ENCODE results near the gene R3HDM1. TPM values are rescaled to one million over a fixed set of nuclear protein-coding genes. Genes with fewer than 3 reads are reported as not detected.
"Not testable (repeated sequence)": the region's sequence is repeated elsewhere in the genome, so short reads cannot be mapped to it uniquely, and the experiment has no call there.

Gene R3HDM1
- total RNA-seq, 2 experiments from 2014 or later = 28.7 to 111 TPM

GRCh38 chr2:135698838-135699237 lies 167.6 kb downstream of the R3HDM1 start:
- H3K9me2 ChIP-seq (ENCODE audit: insufficient read depth, low read length) = no peaks in the 10 kb centered on the region
- no peaks in the 10 kb centered on the region for H3K79me2 ChIP-seq (ENCODE audit: insufficient read depth, low read depth, low read length)
- ChIA-PET CTCF (ENCODE audit: unreplicated experiment) (no interaction called here), POLR2A (interaction anchor here (0.5 kb wide), 1 partner anchor 253 kb away, joined by 4 read pairs; no protein-coding TSS in a partner anchor)
- TF ChIP-seq EZH2phosphoT487 (IDR thresholded peaks at IDR 0.05; ENCODE audit: borderline replicate concordance, low read depth, low read length) = no peak
- TF ChIP-seq CTCF (conservative IDR thresholded peaks at IDR 0.05; ENCODE audit: low read length) = no peak
- H3K27ac ChIP-seq (ENCODE audit: low read depth, low read length, poor library complexity, severe bottlenecking) = no peak overlapping the region
- no peak overlapping the region for H2AFZ ChIP-seq (ENCODE audit: low read length)
- H3K4me2 ChIP-seq (ENCODE audit: low read length) = no peak overlapping the region
- H3K4me3 ChIP-seq (ENCODE audit: low read depth, low read length, poor library complexity, severe bottlenecking) = no peak overlapping the region
- no peak for DNase-seq (ENCODE audit: low spot score)
- H3K36me3 ChIP-seq (ENCODE audit: insufficient read depth, low read length) = peaks cover 48% of the 10 kb centered on the region
- no peaks in the 10 kb centered on the region for H3K9me3 ChIP-seq (ENCODE audit: low read length)
- BruUV-seq (replicated peaks) = no TSS peak
- H4K20me1 ChIP-seq (ENCODE audit: insufficient read depth, low read length) = no peaks in the 10 kb centered on the region
- intact Hi-C loops (cut with micrococcal nuclease; ENCODE audit: unreplicated experiment) = no loop called here
- H3K4me1 ChIP-seq (ENCODE audit: insufficient read depth, low read length, poor library complexity, severe bottlenecking) = no peaks in the 10 kb centered on the region

- Histone ChIP-seq H2AFZ (ENCODE audit: low read length) (no peak overlapping the region), H3K4me2 (ENCODE audit: low read length) (no peak overlapping the region), H3K9me2 (ENCODE audit: insufficient read depth, low read length) (no peaks in the 10 kb centered on the region), H3K4me1 (ENCODE audit: insufficient read depth, low read length, poor library complexity, severe bottlenecking) (no peaks in the 10 kb centered on the region), H4K20me1 (ENCODE audit: insufficient read depth, low read length) (no peaks in the 10 kb centered on the region), H3K27ac (ENCODE audit: low read depth, low read length, poor library complexity, severe bottlenecking) (no peak overlapping the region), H3K36me3 (ENCODE audit: insufficient read depth, low read length) (peaks cover 27% of the 10 kb centered on the region), H3K9me3 (ENCODE audit: low read length) (no peaks in the 10 kb centered on the region), H3K79me2 (ENCODE audit: insufficient read depth, low read depth, low read length) (no peaks in the 10 kb centered on the region), H3K4me3 (ENCODE audit: low read depth, low read length, poor library complexity, severe bottlenecking) (no peak overlapping the region)
- BruUV-seq (replicated peaks) = no TSS peak
- TF ChIP-seq CTCF (conservative IDR thresholded peaks at IDR 0.05; ENCODE audit: low read length) = no peak
- no peak for TF ChIP-seq EZH2phosphoT487 (IDR thresholded peaks at IDR 0.05; ENCODE audit: borderline replicate concordance, low read depth, low read length)
- no peak for DNase-seq (ENCODE audit: low spot score)
- intact Hi-C loops (cut with micrococcal nuclease; ENCODE audit: unreplicated experiment) = no loop called here
- POLR2A ChIA-PET = no interaction called here
- CTCF ChIA-PET (ENCODE audit: unreplicated experiment) = no interaction called here
Observed at GRCh38 chr2:135701442-135701841, 170.2 kb downstream of the R3HDM1 start.

GRCh38 chr2:135703300-135703699 lies 172.0 kb downstream of the R3HDM1 start:
- Histone ChIP-seq H3K27ac (ENCODE audit: low read depth, low read length, poor library complexity, severe bottlenecking) (no peak overlapping the region), H3K36me3 (ENCODE audit: insufficient read depth, low read length) (peaks cover 15% of the 10 kb centered on the region; the same call in 1 of the 2 replicates), H3K9me3 (ENCODE audit: low read length) (no peaks in the 10 kb centered on the region), H3K4me3 (ENCODE audit: low read depth, low read length, poor library complexity, severe bottlenecking) (no peak overlapping the region), H4K20me1 (ENCODE audit: insufficient read depth, low read length) (no peaks in the 10 kb centered on the region), H3K4me1 (ENCODE audit: insufficient read depth, low read length, poor library complexity, severe bottlenecking) (no peaks in the 10 kb centered on the region), H3K9me2 (ENCODE audit: insufficient read depth, low read length) (no peaks in the 10 kb centered on the region), H3K79me2 (ENCODE audit: insufficient read depth, low read depth, low read length) (no peaks in the 10 kb centered on the region), H3K4me2 (ENCODE audit: low read length) (no peak overlapping the region), H2AFZ (ENCODE audit: low read length) (no peak overlapping the region)
- ChIA-PET CTCF (ENCODE audit: unreplicated experiment) (no interaction called here), POLR2A (interaction anchor here (0.9 kb wide), 1 partner anchor 678 kb away, joined by 4 read pairs; no protein-coding TSS in a partner anchor)
- intact Hi-C loops (cut with micrococcal nuclease; ENCODE audit: unreplicated experiment) = no loop called here
- no peak for TF ChIP-seq EZH2phosphoT487 (IDR thresholded peaks at IDR 0.05; ENCODE audit: borderline replicate concordance, low read depth, low read length)
- TF ChIP-seq CTCF (conservative IDR thresholded peaks at IDR 0.05; ENCODE audit: low read length) = no peak
- DNase-seq (ENCODE audit: low spot score) = no peak
- BruUV-seq (replicated peaks) = no TSS peak

DNA sequence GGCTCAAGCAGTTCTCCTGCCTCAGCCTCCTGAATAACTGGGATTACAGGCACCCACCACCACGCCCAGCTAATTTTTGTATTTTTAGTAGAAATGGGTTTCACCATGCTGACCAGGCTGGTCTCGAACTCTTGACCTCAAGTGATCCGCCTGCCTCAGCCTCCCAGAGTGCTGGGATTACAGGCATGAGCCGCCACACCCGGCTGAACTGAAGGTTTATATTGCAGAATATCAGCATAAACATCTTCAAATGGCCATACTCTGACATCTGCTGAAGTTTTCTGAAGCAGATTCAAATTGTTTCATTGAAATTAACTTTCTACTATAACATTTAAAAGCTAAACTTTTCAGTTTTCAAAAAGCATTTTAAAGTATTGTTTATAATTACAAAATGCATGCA lies 172.8 kb downstream of the R3HDM1 start:
- CTCF ChIA-PET (ENCODE audit: unreplicated experiment); H3K4me2 ChIP-seq (ENCODE audit: low read length); H4K20me1 ChIP-seq (ENCODE audit: insufficient read depth, low read length); H3K79me2 ChIP-seq (ENCODE audit: insufficient read depth, low read depth, low read length); H3K27ac ChIP-seq (ENCODE audit: low read depth, low read length, poor library complexity, severe bottlenecking); H3K9me3 ChIP-seq (ENCODE audit: low read length); H3K9me2 ChIP-seq (ENCODE audit: insufficient read depth, low read length); H2AFZ ChIP-seq (ENCODE audit: low read length); BruUV-seq (replicated peaks); DNase-seq (ENCODE audit: low spot score); intact Hi-C loops (cut with micrococcal nuclease; ENCODE audit: unreplicated experiment); H3K4me1 ChIP-seq (ENCODE audit: insufficient read depth, low read length, poor library complexity, severe bottlenecking); H3K4me3 ChIP-seq (ENCODE audit: low read depth, low read length, poor library complexity, severe bottlenecking): not testable (repeated sequence)
- POLR2A ChIA-PET = interaction anchor here (0.6 to 0.7 kb wide), 4 partner anchors 72 to 678 kb away, joined by 3 read pairs; no protein-coding TSS in a partner anchor
- H3K36me3 ChIP-seq (ENCODE audit: insufficient read depth, low read length) = peaks cover 15% of the 10 kb centered on the region; the same call in 1 of the 2 replicates
